ENCODE data around the gene GTF3C1.
A peak's percentile ranks its signal among the peaks of the same experiment; 100 is the strongest.

Gene GTF3C1

DNA sequence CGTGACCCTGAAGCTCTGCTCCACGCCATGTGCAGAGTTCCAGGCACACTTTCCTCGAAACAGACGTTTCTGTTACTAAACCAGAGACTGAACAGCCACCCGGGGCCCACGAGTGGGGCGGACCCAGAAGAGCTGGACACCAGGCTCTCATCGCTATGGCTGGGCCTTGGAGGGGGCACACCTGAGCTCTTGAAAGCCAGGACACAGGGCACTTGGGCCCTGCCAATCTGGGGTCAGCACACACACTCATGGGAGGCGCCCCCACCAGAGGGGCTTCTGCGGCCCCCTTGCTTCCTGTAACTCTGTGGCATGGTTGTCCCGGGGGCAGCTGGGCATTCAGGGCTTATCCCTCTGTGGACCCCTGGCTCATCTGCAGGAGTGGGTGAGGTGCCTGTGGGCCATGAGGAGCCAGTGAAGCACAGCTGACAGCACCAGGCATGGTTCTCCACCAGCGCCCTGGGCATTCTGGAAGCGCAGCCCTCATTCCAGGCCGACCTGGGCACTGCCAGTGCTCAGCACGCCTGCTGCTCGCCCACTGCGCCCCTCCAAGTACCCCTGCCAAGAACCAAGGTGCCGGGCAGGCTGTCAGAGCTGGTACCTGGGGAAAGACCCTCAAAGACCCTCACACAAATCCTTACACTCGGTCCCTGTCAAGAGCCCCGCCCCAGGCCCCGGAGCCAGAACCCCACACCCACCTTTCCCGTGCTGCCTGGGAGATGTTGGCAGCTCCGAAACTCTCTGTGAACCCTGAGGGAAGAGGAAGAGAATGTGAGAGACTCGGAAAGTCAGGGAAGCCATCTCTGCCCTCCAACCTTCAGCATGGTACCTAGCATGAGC, 86.6 kb downstream of the GTF3C1 start:
- H3K4me3 ChIP-seq (ENCODE audit: low read length) = no peak overlapping the region
- TF ChIP-seq, protein P1, sequence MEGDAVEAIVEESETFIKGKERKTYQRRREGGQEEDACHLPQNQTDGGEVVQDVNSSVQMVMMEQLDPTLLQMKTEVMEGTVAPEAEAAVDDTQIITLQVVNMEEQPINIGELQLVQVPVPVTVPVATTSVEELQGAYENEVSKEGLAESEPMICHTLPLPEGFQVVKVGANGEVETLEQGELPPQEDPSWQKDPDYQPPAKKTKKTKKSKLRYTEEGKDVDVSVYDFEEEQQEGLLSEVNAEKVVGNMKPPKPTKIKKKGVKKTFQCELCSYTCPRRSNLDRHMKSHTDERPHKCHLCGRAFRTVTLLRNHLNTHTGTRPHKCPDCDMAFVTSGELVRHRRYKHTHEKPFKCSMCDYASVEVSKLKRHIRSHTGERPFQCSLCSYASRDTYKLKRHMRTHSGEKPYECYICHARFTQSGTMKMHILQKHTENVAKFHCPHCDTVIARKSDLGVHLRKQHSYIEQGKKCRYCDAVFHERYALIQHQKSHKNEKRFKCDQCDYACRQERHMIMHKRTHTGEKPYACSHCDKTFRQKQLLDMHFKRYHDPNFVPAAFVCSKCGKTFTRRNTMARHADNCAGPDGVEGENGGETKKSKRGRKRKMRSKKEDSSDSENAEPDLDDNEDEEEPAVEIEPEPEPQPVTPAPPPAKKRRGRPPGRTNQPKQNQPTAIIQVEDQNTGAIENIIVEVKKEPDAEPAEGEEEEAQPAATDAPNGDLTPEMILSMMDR (IDR thresholded peaks at IDR 0.05; ENCODE audit: insufficient read depth, low read depth, low read length, missing control alignments) = no peak
- no peak for DNase-seq (ENCODE audit: low read depth)

DNA sequence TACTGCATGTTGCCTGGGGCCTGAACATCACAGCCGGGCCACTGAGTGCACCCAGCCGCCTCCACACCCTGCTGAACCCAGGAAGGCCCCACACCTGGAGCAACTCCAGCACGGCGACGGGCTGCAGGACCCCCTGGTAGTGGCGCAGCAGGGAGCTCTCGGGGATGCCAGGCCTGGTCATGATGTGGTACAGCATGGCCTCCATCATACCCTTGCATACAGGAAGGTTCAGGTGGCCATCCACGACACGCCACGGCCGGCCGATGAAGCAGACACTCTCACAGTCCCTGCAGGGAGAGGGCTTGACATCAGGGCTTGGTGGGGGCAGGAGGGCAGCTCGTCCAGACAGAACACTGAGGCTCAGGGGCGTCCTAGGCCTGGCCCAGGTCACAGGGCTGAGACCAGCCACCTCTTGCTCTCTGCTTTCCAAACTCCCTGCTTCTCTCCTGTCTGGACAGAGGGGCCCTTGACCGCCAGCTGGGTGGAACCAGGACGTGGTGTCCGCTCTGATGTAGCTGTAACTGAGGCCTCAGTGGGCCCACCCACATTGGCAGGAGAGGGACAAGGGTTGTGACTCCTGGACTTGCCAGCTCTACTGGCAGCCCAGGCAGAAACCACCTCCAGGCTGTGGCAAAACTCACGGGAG, 87.4 kb downstream of the GTF3C1 start:
- DNase-seq (ENCODE audit: low read depth) = no peak
- TF ChIP-seq, protein P1 (IDR thresholded peaks at IDR 0.05; ENCODE audit: insufficient read depth, low read depth, low read length, missing control alignments) = no peak
- no peak overlapping the region for H3K4me3 ChIP-seq (ENCODE audit: low read length)

DNA sequence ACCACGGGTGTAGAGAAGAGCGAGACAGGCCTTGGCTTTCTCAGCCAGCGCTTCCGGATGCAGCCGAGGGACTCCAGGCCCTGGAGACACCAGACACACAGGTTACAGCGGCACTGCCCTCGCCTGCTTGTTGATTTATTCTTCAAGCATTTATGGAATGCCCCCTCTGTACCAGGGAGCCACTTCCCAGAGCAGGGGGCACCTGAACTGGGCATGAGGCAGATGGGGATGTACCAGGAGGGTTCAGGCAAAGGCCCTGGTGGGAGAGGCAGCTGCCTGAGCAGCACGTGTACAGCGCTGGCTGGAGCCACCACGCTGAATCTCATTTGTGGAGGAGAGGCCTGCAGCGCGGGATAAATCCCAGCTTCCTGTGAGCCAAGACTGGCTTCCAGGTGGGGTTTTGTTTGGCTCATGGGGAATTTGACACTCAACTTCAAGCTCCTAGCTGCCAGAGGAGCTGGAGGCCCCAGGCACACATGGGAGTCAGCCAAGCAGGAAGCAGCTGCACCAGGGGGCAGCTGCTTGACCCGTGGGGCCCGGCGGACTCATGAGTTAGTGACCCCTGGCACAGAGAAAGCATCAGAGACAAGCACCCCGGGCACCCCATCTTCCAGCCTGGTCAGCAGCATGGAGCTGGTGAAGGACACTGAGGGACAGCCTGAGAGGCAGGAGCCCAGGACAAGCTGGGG, 88.1 kb downstream of the GTF3C1 start:
- TF ChIP-seq, protein P1 (IDR thresholded peaks at IDR 0.05; ENCODE audit: insufficient read depth, low read depth, low read length, missing control alignments) = no peak
- H3K4me3 ChIP-seq (ENCODE audit: low read length) = no peak overlapping the region
- peak; percentile 19 for DNase-seq (ENCODE audit: low read depth)

DNA sequence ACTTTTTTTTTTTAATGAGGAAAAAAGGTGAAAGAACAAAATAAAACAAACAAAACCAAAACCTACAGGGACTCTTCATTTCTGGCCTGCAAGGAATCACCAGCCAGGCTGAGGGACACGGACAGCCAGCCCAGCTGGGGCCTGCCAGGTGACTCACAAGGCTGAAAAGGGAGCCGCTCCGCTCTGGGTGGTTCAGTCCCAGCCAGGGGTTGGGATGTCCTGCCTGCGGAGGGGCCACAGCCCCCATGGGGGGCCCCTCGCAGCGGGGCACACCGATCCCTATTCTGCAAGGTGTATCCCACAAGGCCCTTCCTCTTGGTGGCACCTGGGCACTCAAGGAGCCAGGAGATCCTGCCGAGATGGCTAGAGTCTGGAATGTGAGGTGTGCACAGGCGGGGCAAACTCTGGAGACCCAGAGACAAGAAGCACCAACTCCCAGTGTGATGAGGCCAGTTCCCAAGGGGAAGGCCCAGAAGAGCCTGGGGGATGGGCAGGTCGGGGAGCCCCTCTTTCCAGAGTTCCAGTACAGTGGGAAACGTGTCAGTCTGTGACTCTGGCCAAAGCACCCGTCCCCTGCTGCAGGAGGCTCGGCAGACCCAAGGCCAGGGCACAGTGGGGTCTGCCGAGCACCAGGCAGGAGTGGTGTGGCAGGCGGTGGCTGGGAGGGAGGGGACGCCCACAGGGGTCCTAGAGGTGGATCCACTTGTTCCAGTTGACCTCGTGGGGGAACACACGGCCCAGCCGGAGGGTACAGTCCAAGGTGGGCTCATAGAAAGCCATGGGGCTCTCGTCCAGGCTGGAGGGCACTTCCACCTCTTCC, 88.8 kb downstream of the GTF3C1 start:
- DNase-seq (ENCODE audit: low read depth) = peak; percentile 50
- H3K4me3 ChIP-seq (ENCODE audit: low read length) = no peak overlapping the region
- TF ChIP-seq, protein P1 (IDR thresholded peaks at IDR 0.05; ENCODE audit: insufficient read depth, low read depth, low read length, missing control alignments) = no peak

DNA sequence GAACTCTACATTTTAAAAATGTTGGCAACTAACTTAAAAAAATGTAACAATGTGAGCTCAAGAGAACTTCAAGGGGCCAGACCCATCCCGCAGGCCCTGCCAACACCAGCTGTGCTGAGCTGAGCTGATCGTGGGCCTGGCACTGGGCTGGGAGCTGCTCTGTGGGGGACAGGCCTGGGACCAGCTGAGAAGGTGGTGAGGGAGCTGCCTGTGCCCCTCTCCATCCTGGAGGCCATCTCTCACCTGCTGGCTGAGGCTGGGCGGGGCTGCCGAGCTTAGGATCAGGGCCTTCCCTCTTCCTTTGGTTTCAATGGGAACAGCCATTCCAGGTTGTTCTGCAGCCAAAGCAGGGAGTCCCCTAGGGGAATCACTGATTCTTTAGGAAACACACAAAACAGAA, 89.5 kb downstream of the GTF3C1 start:
- no peak for DNase-seq (ENCODE audit: low read depth)
- no peak overlapping the region for H3K4me3 ChIP-seq (ENCODE audit: low read length)
- TF ChIP-seq, protein P1 (IDR thresholded peaks at IDR 0.05; ENCODE audit: insufficient read depth, low read depth, low read length, missing control alignments) = no peak

DNA sequence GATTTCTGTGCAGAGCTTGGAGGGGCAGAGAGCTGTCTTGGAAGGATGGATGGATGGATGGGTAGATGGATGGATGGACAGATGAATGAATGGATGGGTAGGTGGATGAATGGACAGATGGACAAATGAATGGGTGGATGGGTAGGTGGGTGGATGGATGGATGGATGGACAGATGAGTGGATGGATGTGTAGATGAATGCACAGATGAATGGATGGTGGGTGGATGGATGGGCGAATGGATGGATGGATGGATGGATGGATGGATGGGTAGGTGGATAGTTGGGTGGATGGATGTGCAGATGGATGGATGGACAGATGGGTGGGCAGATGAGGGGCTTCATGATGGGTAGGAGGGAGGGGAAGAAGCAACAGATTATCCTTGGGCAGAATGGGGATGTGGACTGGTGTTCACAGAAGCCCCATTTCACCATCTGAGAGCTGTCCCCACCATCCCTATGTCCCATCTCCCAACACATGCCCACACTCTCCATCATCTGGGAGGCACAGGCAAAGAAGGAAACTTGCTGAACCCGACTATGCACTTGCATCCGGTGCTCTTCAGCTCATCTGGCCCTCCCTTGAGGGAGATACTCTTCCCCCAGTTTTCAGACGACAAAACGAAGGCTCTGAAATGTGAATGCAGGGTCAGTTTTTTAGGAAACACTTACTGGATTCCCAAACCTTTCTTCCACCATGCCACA, 90.6 kb downstream of the GTF3C1 start:
- TF ChIP-seq, protein P1 (IDR thresholded peaks at IDR 0.05; ENCODE audit: insufficient read depth, low read depth, low read length, missing control alignments) = no peak
- no peak for DNase-seq (ENCODE audit: low read depth)
- H3K4me3 ChIP-seq (ENCODE audit: low read length) = no peak overlapping the region

Measured in epithelial cell of esophagus (primary cell).